Rectal smooth muscle tissue (tissue), 1 donor: ENCODE data around the gene TUBB6.
A peak's percentile ranks its signal among the peaks of the same experiment; 100 is the strongest.

Experiments used
- H3K27ac ChIP-seq: one replicate; pipeline ENCODE4 v1.7.0; 2013; ENCODE audit warnings: low read depth, low read length, inconsistent platforms
- H3K27me3 ChIP-seq: one replicate; pipeline ENCODE4 v1.7.0; 2013; ENCODE audit warnings: low read length; ENCODE audit not compliant: control insufficient read depth, insufficient read depth
- H3K36me3 ChIP-seq: one replicate; pipeline ENCODE4 v1.7.0; 2013; ENCODE audit warnings: low read length; ENCODE audit not compliant: control insufficient read depth, insufficient read depth
- H3K4me1 ChIP-seq: one replicate; pipeline ENCODE4 v1.7.0; 2013; ENCODE audit warnings: low read length; ENCODE audit not compliant: control insufficient read depth, insufficient read depth
- H3K4me3 ChIP-seq: one replicate; pipeline ENCODE4 v1.7.0; 2013; ENCODE audit warnings: low read length
- H3K9ac ChIP-seq: one replicate; pipeline ENCODE4 v1.7.0; 2013; ENCODE audit warnings: low read length

TUBB6 gene

GRCh38 chr18:12281861-12282260, 26.2 kb upstream of the TUBB6 start:
- H3K9ac ChIP-seq = no peak overlapping the region
- no peak overlapping the region for H3K4me3 ChIP-seq
- H3K27me3 ChIP-seq = no peaks in the 10 kb centered on the region
- H3K4me1 ChIP-seq = peaks cover 38% of the 10 kb centered on the region
- no peaks in the 10 kb centered on the region for H3K36me3 ChIP-seq
- H3K27ac ChIP-seq = peak overlapping the region; percentile 55

DNA sequence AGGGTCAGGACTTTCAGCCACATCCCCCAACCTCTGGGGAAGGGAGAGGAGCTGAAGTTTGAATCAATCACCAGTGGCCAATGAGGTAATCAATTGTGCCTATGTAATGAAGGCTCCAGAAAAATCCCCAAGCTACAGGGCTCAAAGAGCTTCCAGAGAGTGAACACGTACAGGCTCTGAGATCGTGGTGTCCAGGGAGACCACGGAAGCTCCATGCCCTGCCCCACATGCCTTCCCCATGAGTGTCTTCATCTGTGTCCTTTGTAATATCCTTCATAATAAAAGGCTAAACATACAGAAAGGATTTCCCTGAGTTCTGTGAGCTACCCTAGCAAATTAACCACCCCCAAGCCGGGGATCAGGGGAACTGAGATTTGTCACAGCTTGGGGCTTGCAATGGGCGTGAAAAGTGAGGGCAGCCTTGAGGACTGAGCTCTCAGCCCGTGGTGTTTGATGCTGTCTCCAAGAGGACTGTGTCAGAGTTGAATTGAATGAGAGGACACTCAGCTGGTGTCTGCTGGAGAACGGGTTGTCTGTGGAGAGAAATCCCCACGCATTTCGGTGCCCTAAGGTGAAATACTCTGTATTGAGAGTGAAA, 25.5 kb upstream of the TUBB6 start:
- Histone ChIP-seq H3K27me3 (peaks cover 3% of the 10 kb centered on the region), H3K4me1 (peaks cover 34% of the 10 kb centered on the region), H3K4me3 (no peak overlapping the region), H3K27ac (peak overlapping the region; percentile 55), H3K36me3 (no peaks in the 10 kb centered on the region), H3K9ac (no peak overlapping the region)

- H3K36me3 ChIP-seq = no peaks in the 10 kb centered on the region
- peaks cover 27% of the 10 kb centered on the region for H3K4me1 ChIP-seq
- no peak overlapping the region for H3K4me3 ChIP-seq
These were observed 24.8 kb upstream of the TUBB6 start for GRCh38 chr18:12283256-12283655.

GRCh38 chr18:12283666-12284065, 24.4 kb upstream of the TUBB6 start:
- Histone ChIP-seq H3K27ac (no peak overlapping the region), H3K27me3 (peaks cover 3% of the 10 kb centered on the region), H3K9ac (no peak overlapping the region), H3K4me3 (no peak overlapping the region), H3K36me3 (no peaks in the 10 kb centered on the region), H3K4me1 (peaks cover 23% of the 10 kb centered on the region)

More at GRCh38 chr18:12283256-12283655, 24.8 kb upstream of the TUBB6 start:
- H3K27ac ChIP-seq = no peak overlapping the region
- no peak overlapping the region for H3K9ac ChIP-seq
- H3K27me3 ChIP-seq = peaks cover 3% of the 10 kb centered on the region

- peaks cover 7% of the 10 kb centered on the region for H3K4me1 ChIP-seq
- H3K27ac ChIP-seq = peak overlapping the region; percentile 94
- peaks cover 3% of the 10 kb centered on the region for H3K27me3 ChIP-seq
- H3K4me3 ChIP-seq = peak overlapping the region; percentile 71
- no peaks in the 10 kb centered on the region for H3K36me3 ChIP-seq
- H3K9ac ChIP-seq = no peak overlapping the region
These were observed 20.8 kb upstream of the TUBB6 start for GRCh38 chr18:12287131-12287681.

DNA sequence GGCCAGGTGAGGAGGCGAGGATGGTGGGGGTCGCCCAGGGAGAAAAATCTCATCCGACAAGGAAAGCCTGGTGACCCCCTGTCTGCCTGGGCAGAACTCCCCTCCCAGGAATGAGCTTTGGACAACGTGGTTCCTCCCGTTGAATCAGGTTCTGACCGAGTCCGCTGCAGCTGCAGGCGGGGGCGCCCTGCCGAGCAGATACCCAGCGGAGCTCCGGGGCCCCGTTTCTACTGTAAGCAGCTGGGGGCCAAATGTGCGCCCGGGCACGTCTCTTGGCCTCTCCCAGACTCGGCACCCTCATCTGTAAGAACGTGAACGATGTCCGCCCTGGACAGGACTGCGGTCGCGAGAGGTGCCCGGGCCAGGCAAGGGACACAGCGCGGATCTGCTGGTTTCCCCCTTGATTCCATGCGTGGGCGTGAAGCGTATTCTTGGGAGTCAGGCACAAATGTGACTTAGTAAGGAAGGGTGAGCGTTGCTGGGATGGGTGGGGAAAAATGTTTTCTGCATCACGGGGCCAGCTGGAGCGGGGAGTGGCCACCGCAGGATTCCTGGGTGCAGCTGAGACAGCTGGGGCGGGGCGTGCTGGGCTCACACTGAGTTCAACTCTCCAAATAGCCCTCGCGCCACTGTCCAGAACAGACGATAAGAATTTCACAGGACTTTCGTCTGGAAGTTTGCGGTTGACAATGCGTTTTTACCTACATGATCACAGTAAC, 20.2 kb upstream of the TUBB6 start:
- Histone ChIP-seq H3K36me3 (no peaks in the 10 kb centered on the region), H3K4me1 (peaks cover 5% of the 10 kb centered on the region), H3K9ac (no peak overlapping the region), H3K4me3 (peak overlapping the region; percentile 71), H3K27me3 (peaks cover 3% of the 10 kb centered on the region), H3K27ac (peak overlapping the region; percentile 94)

DNA sequence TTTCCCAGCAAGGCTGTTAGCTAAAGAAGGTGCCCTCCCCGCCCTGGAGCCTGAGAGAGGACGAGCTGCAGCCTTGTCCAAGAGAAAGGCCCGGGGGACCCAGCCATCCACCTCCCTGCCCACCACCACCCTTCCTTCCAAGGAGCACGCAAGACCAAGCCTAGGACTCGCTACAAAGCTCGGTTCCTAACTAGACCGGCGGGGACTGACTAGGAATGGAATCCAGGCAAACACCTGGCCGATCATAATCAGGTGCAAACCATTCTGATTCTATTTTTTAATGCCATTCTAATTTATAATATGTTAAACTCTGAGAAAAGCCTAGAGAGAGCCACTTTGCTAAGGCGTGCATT, 19.7 kb upstream of the TUBB6 start:
- Histone ChIP-seq H3K9ac (no peak overlapping the region), H3K27ac (peak overlapping the region; percentile 94), H3K27me3 (peaks cover 3% of the 10 kb centered on the region), H3K36me3 (no peaks in the 10 kb centered on the region), H3K4me1 (peaks cover 5% of the 10 kb centered on the region), H3K4me3 (peak overlapping the region; percentile 71)

- no peak overlapping the region for H3K4me3 ChIP-seq
- H3K4me1 ChIP-seq = peaks cover 5% of the 10 kb centered on the region
- no peaks in the 10 kb centered on the region for H3K36me3 ChIP-seq
- H3K27me3 ChIP-seq = peaks cover 3% of the 10 kb centered on the region
- no peak overlapping the region for H3K27ac ChIP-seq
- no peak overlapping the region for H3K9ac ChIP-seq
These were observed 18.0 kb upstream of the TUBB6 start for GRCh38 chr18:12290086-12290485.

- Histone ChIP-seq H3K4me1 (peaks cover 5% of the 10 kb centered on the region), H3K27me3 (peaks cover 3% of the 10 kb centered on the region), H3K36me3 (no peaks in the 10 kb centered on the region), H3K9ac (no peak overlapping the region), H3K4me3 (no peak overlapping the region), H3K27ac (no peak overlapping the region)
These were observed 16.9 kb upstream of the TUBB6 start for GRCh38 chr18:12291161-12291560.

GRCh38 chr18:12291690-12292089, 16.4 kb upstream of the TUBB6 start:
- no peak overlapping the region for H3K9ac ChIP-seq
- no peak overlapping the region for H3K27ac ChIP-seq
- peaks cover 3% of the 10 kb centered on the region for H3K27me3 ChIP-seq

DNA sequence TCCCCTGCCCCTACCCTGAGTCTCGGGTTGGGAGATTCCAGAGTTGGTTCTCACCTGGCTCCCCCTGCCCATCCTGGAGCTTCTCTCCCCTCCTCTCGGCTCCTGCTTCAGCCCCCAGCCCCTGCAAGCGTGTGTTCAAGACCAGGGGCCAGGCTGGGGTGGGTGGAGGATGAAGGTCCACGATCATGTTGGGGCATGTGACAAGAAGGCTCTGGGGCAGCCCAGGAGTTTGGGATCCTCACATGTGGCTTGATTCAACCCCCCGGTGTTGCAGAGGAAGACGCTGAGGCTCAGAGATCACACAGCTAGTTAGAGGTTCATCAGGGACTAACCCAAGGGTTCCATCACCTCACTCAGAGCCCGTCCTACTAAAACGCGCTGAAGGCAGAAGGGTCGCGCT, 14.2 kb upstream of the TUBB6 start:
- H3K27me3 ChIP-seq = no peaks in the 10 kb centered on the region
- H3K27ac ChIP-seq = no peak overlapping the region
- no peak overlapping the region for H3K4me3 ChIP-seq
- H3K36me3 ChIP-seq = no peaks in the 10 kb centered on the region
- H3K9ac ChIP-seq = no peak overlapping the region
- H3K4me1 ChIP-seq = peaks cover 3% of the 10 kb centered on the region

More at GRCh38 chr18:12291690-12292089, 16.4 kb upstream of the TUBB6 start:
- H3K4me3 ChIP-seq = no peak overlapping the region
- H3K4me1 ChIP-seq = peaks cover 5% of the 10 kb centered on the region
- no peaks in the 10 kb centered on the region for H3K36me3 ChIP-seq

DNA sequence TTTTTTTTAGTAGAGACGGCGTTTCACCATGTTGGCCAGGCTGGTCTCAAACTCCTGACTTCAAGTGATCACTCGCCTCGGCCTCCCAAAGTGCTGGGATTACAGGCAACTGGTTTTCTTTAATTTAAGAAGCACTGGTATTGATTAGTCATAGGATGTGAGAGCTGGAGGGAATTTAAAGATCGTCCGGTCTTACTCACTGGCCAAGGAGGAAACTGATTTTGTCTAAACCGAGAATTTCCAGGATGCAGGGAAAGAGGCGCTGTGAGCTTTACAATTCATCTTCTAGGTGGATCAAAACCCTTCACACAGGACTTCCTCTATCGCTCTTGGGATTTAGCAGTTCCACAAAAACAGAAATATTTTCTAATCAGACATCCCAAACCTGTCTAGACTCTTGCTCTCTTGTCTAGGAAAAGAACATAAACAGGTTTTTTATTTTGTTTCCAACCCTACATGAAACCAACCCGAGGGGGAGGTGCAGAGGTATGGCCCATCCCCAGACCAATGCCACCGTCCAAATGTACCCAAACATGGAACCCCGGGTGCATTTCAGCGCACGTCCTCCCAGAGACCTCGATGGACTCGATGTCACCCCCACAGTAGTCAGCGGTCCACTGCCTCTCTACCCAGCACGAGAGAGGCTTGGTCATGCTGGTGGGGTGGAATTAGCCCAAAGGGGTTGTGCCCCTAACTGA, 12.5 kb upstream of the TUBB6 start:
- Histone ChIP-seq H3K9ac (no peak overlapping the region), H3K27me3 (no peaks in the 10 kb centered on the region), H3K36me3 (no peaks in the 10 kb centered on the region), H3K4me3 (no peak overlapping the region), H3K4me1 (no peaks in the 10 kb centered on the region), H3K27ac (no peak overlapping the region)
